ENCODE data around the gene GMDS. TPM values are rescaled to one million over a fixed set of nuclear protein-coding genes. Genes with fewer than 3 reads are reported as not detected.

The GMDS gene
- total and polyA plus RNA-seq, 2 of the 13 experiments (the other 11 are each of a cell fraction or from before 2014, with no cell fraction given), result 64.4 to 112 TPM

- TF ChIP-seq ZNF280D (CRISPR knock-in tag; IDR thresholded peaks at IDR 0.05) (no peak), GZF1 (CRISPR knock-in tag; IDR thresholded peaks at IDR 0.05) (no peak), TFDP2 (CRISPR knock-in tag; IDR thresholded peaks at IDR 0.05) (no peak), DNMT3B (CRISPR knock-in tag; conservative IDR thresholded peaks at IDR 0.05) (no peak), SRY (CRISPR knock-in tag; IDR thresholded peaks at IDR 0.05) (no peak; the same call in 1 of the 2 replicates), ZBTB1 (CRISPR knock-in tag; IDR thresholded peaks at IDR 0.05; ENCODE audit: borderline replicate concordance) (no peak), SALL2 (CRISPR knock-in tag; IDR thresholded peaks at IDR 0.05) (0 out of 2 replicates have a peak, but pooled peaks have one; percentile 56), CHCHD3 (CRISPR knock-in tag; IDR thresholded peaks at IDR 0.05) (no peak), DPF2 (CRISPR knock-in tag; IDR thresholded peaks at IDR 0.05; ENCODE audit: borderline replicate concordance, low read depth) (no peak), ATF6 (CRISPR knock-in tag; conservative IDR thresholded peaks at IDR 0.05) (no peak), CREBL2 (CRISPR knock-in tag; IDR thresholded peaks at IDR 0.05; ENCODE audit: borderline replicate concordance) (no peak), ZNF615 (CRISPR knock-in tag; IDR thresholded peaks at IDR 0.05; ENCODE audit: borderline replicate concordance) (no peak), ZNF691 (CRISPR knock-in tag; IDR thresholded peaks at IDR 0.05; ENCODE audit: borderline replicate concordance, low read depth) (no peak), RXRB (CRISPR knock-in tag; IDR thresholded peaks at IDR 0.05; ENCODE audit: borderline replicate concordance) (no peak), REST (IDR thresholded peaks at IDR 0.05; ENCODE audit: borderline replicate concordance in 1 of 2, low read depth in 1 of 2, low read length in 2 of 2) (no peak), ZNF530 (CRISPR knock-in tag; IDR thresholded peaks at IDR 0.05; ENCODE audit: low read depth) (no peak)
Measured at GRCh38 chr6:1610497-1611321, 634.7 kb downstream of the GMDS start (continued).
